ENCODE data around the gene SACM1L.
A peak's percentile ranks its signal among the peaks of the same experiment; 100 is the strongest.

Gene SACM1L

GRCh38 chr3:45701172-45701867, 12.1 kb downstream of the SACM1L start:
- no peak overlapping the region for H3K27ac Mint-ChIP-seq
- peaks cover 37% of the 10 kb centered on the region for H3K36me3 Mint-ChIP-seq (ENCODE audit: low read depth)
- no peaks in the 10 kb centered on the region for H3K27me3 Mint-ChIP-seq (ENCODE audit: low read depth, poor library complexity)
- no peak for TF ChIP-seq CTCF (IDR thresholded peaks at IDR 0.05)
- no peak for DNase-seq
- peaks cover 11% of the 10 kb centered on the region for H3K4me1 Mint-ChIP-seq
- no peaks in the 10 kb centered on the region for H3K9me3 Mint-ChIP-seq
- H3K4me3 Mint-ChIP-seq: no peak overlapping the region

GRCh38 chr3:45704301-45704943, 15.2 kb downstream of the SACM1L start:
- DNase-seq: no peak
- no peaks in the 10 kb centered on the region for H3K27me3 Mint-ChIP-seq (ENCODE audit: low read depth, poor library complexity)
- H3K4me1 Mint-ChIP-seq: peaks cover 11% of the 10 kb centered on the region
- H3K9me3 Mint-ChIP-seq: no peaks in the 10 kb centered on the region
- H3K27ac Mint-ChIP-seq: no peak overlapping the region
- no peak overlapping the region for H3K4me3 Mint-ChIP-seq
- TF ChIP-seq CTCF (IDR thresholded peaks at IDR 0.05): no peak
- peaks cover 36% of the 10 kb centered on the region for H3K36me3 Mint-ChIP-seq (ENCODE audit: low read depth)

DNA sequence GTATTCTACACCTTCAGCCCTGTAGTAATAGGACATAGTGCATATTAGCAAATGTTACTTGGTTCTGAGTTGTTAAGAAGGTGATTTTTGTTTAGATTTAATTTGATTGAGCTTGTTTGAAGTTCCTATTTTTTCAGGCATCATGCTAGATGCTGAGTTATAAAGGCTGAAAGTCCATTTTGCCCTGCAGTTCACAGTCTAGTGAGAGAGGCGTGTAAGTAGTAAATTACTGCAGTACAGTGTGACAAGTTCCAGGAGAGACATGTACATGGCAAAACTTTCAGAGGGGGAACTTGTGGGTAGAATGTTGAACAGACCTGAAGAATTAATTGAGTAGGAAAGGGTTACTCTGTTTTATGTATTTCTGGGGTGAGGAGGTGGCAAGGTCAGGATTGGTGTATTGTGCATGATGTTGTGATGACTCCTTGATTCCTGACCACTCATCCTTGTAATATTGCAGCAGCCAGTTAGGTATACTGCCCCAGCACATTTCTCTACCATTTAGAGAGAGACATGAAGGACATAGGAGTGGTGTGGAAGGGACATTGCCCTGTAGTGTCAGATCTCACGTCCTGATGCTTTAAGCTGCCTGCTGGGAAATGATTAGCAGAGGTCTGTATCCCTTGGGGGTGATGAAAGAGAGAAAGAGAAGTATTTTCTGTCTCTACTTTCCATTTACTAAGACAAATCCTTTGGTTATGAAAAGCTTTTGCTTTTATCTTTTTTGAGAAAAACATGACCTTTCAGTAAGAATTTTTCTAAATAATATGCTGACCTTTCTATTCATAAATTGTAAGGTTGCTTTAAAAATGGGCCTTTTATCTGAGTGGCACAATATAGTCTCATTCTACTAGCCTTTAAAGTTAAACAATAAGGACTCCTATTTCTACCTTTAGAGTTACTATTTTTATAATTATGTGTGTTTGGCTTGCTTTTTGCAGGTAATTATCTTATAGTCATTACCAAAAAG, 16.9 kb downstream of the SACM1L start:
- H3K27ac Mint-ChIP-seq: peak overlapping the region; percentile 80
- H3K36me3 Mint-ChIP-seq (ENCODE audit: low read depth): peaks cover 40% of the 10 kb centered on the region
- no peak for DNase-seq
- no peaks in the 10 kb centered on the region for H3K9me3 Mint-ChIP-seq
- H3K4me1 Mint-ChIP-seq: peaks cover 11% of the 10 kb centered on the region
- no peak overlapping the region for H3K4me3 Mint-ChIP-seq
- no peaks in the 10 kb centered on the region for H3K27me3 Mint-ChIP-seq (ENCODE audit: low read depth, poor library complexity)
- no peak for TF ChIP-seq CTCF (IDR thresholded peaks at IDR 0.05)

DNA sequence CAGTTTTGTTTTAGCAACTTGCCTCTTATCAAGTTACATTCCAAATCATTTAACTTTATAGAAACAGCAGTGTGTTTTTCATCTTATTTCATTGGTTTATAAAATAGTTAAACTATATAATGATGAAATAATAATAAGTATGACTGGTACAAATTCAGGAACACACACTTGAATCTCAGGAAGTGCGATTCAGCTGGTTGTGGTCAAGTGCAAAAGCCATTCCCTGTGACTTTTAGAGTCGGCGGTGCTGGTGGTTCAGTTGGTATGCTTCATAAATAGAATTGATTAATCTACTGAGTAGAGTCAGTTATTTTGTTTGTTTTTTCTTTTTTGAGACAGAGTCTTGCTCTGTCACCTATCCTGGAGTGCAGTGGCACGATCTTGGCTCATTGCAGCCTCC, 22.7 kb downstream of the SACM1L start:
- TF ChIP-seq CTCF (IDR thresholded peaks at IDR 0.05): no peak
- no peak for DNase-seq
- Mint-ChIP-seq H3K27me3 (ENCODE audit: low read depth, poor library complexity) (peaks cover 2% of the 10 kb centered on the region), H3K4me1 (no peaks in the 10 kb centered on the region), H3K4me3 (no peak overlapping the region), H3K9me3 (no peaks in the 10 kb centered on the region), H3K27ac (no peak overlapping the region), H3K36me3 (ENCODE audit: low read depth) (peaks cover 54% of the 10 kb centered on the region)

GRCh38 chr3:45712434-45713110, 23.4 kb downstream of the SACM1L start:
- no peak for DNase-seq
- Mint-ChIP-seq H3K27ac (no peak overlapping the region), H3K4me3 (no peak overlapping the region), H3K4me1 (no peaks in the 10 kb centered on the region), H3K27me3 (ENCODE audit: low read depth, poor library complexity) (peaks cover 2% of the 10 kb centered on the region), H3K36me3 (ENCODE audit: low read depth) (peaks cover 56% of the 10 kb centered on the region), H3K9me3 (no peaks in the 10 kb centered on the region)
- TF ChIP-seq CTCF (IDR thresholded peaks at IDR 0.05): no peak

Data from nephron progenitor cell (in vitro differentiated cells).